Psoas muscle (tissue), 8 donors: ENCODE data around the gene ANTXR1. TPM values are rescaled to one million over a fixed set of nuclear protein-coding genes. Genes with fewer than 3 reads are reported as not detected.

Source experiments
- ATAC-seq, 4 donors: fragments of 200-7000 bp; cut with Tn5 transposase; one replicate each; pipeline ENCODE4 v1.9.1; 2020; ENCODE audit warnings: moderate library complexity in 3 of 4, mild to moderate bottlenecking in 2 of 4
- DNase-seq, 2 donors: peaks; one replicate each; pipeline ENCODE4 v3.0.0-alpha.2; 2020
- H3K27ac ChIP-seq: fragments of 200-600 bp; one replicate; pipeline ENCODE4 v1.8.0; 2022
- H3K27me3 ChIP-seq, 3 donors: fragments of 200-600 bp in 1 of 3; one replicate each; pipeline versions ENCODE4 v1.6.1 to v1.8.0; 2013 to 2022; ENCODE audit warnings: low read length in 2 of 3, mild to moderate bottlenecking in 2 of 3, moderate library complexity in 1 of 3; ENCODE audit not compliant: insufficient read depth in 3 of 3
- H3K36me3 ChIP-seq, 2 donors: fragments of 200-600 bp in 1 of 2; one replicate each; pipeline versions ENCODE4 v1.6.1 to v1.8.0; 2013 to 2022; ENCODE audit warnings: low read depth in 1 of 2, mild to moderate bottlenecking in 1 of 2, moderate library complexity in 1 of 2; ENCODE audit not compliant: insufficient read depth in 1 of 2
- H3K4me1 ChIP-seq: fragments of 200-600 bp; one replicate; pipeline ENCODE4 v1.8.0; 2022
- H3K4me3 ChIP-seq: fragments of 200-600 bp; one replicate; pipeline ENCODE4 v1.8.0; 2022; ENCODE audit warnings: mild to moderate bottlenecking
- H3K9me3 ChIP-seq: fragments of 200-600 bp; one replicate; pipeline ENCODE4 v1.8.0; 2022
- WGBS, 3 donors: extraction: QIAGEN DNeasy Blood & Tissue Kit; methylation state at CpG; one replicate each; pipeline versions ENCODE4 v1.1.6 to v1.1.7; 2013; 5-methylcytosine and 5-hydroxymethylcytosine counted together
- intact Hi-C, 2 donors: fragments of 100-400 bp; cut with DNase I; formaldehyde crosslinking; loops; one replicate each; pipeline versions ENCODE4 v1.11.0 to v1.14.2; 2022
- polyA plus RNA-seq, 3 donors: library from polyadenylated mRNA; stranded (reverse); fragments of 200-250 nt; gene quantifications; one replicate each; pipeline ENCODE4 v1.2.3, GENCODE V29; 2013
- total RNA-seq, 4 donors: library from RNA; stranded (reverse); fragmentation: NEBNext Ultra II Directional in 2 of 4; extraction: Animal tissue kit (Norgen Biotek cat#: 25700) in 2 of 4; gene quantifications; one replicate each; pipeline versions ENCODE4 v1.2.1 to v1.2.4, GENCODE V29; 2021 to 2023
- TF ChIP-seq, protein P1 (sequence below): fragments of 200-600 bp; IDR thresholded peaks from one replicate; pipeline ENCODE4 v1.8.0; 2022; ENCODE audit warnings: antibody characterized with exemption
- donor health status: healthy with polysubstance abuse.
- donor health status: DM: no; HTN: no; CAD: no; lungs with moderate emphysema.
- donor health status: Bipolar disorder and iron deficiency.
- donor health status: healthy.
- donor health status: DM: yes; HTN: yes; CAD: no.
- donor health status: DM: no; HTN: no; CAD: no.
- donor health status: DM: no; HTN: no; CAD: no.
- donor health status: DM: yes; HTN: yes; CAD: no.

ANTXR1 gene
- total and polyA plus RNA-seq, 7 donors, result 3.7 to 24.3 (median 10.9) TPM

DNA sequence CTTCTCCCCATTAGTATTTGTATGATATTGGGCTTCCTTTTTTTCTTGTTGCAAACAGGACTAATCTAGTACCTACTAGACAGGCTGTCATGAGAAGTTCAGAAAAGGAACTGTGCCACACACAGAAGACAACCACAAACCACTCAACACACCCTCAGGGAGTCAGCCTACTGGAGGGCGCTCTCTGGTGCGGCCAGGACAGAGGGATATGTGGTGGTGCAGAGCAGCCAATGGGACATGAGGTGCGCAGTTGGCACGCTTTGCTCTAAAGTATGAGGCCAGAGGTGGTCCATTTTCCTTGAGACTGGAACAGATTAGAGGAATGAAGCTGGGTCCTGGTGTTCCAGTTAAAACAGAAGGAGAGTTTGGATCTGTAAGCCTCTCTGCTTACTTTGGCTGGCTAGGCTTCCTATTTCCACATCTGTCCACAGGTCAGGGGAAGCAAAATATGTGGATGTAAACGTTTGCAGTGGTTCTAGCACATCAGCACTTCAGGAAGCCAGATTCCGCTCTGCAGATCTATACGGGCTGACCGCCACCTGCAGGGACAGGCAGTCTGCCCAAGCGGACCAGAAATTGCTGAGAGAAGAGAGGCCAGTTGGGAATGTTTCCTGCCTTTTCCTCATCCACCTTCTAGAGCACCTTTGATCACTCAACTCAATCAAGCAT is 260.0 kb downstream of the ANTXR1 start:
- DNase-seq (no peak), ATAC-seq (no peak)
- H3K9me3 ChIP-seq, result no peaks in the 10 kb centered on the region
- H3K4me3 ChIP-seq, result no peak overlapping the region
- no peaks in the 10 kb centered on the region for H3K4me1 ChIP-seq
- WGBS, 3 donors, result 76 to 78% (median 78%) methylated on average over 9 of the region's 9 CpGs
- TF ChIP-seq, protein P1, sequence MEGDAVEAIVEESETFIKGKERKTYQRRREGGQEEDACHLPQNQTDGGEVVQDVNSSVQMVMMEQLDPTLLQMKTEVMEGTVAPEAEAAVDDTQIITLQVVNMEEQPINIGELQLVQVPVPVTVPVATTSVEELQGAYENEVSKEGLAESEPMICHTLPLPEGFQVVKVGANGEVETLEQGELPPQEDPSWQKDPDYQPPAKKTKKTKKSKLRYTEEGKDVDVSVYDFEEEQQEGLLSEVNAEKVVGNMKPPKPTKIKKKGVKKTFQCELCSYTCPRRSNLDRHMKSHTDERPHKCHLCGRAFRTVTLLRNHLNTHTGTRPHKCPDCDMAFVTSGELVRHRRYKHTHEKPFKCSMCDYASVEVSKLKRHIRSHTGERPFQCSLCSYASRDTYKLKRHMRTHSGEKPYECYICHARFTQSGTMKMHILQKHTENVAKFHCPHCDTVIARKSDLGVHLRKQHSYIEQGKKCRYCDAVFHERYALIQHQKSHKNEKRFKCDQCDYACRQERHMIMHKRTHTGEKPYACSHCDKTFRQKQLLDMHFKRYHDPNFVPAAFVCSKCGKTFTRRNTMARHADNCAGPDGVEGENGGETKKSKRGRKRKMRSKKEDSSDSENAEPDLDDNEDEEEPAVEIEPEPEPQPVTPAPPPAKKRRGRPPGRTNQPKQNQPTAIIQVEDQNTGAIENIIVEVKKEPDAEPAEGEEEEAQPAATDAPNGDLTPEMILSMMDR, result no peak
- H3K36me3 ChIP-seq, result no peaks in the 10 kb centered on the region
- no peak overlapping the region for H3K27ac ChIP-seq
- H3K27me3 ChIP-seq, result peaks cover 0 to 11% (median 0%) of the 10 kb centered on the region in 3 donors
- intact Hi-C loops, result no loop called here

DNA sequence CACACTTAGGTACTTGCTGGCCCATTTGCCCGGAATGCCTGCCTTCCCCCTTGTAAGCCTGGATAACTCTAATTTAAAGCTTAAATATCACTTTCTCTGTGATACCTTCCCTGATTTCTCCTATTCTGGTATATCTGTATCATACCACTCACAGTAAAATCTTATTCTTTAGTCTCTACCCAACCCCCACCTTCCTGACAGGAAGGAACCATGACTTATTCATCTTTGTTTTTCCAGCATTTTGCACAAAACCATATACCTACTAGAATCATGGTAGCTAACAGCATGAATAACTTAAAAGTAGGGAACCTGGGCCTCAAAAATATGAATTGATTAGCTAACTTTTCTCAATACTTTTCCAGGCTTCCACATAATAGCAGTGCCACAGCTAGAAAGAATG is 262.5 kb downstream of the ANTXR1 start:
- DNase-seq, result no peak
- 93 to 97% (median 97%) methylated on average over 1 of the region's 1 CpG for WGBS, 3 donors
- TF ChIP-seq, protein P1, result no peak
- Histone ChIP-seq H3K4me3 (no peak overlapping the region), H3K9me3 (no peaks in the 10 kb centered on the region), H3K27me3 (peaks cover 0 to 11% (median 0%) of the 10 kb centered on the region in 3 donors), H3K4me1 (no peaks in the 10 kb centered on the region), H3K27ac (no peak overlapping the region), H3K36me3 (no peaks in the 10 kb centered on the region)
- intact Hi-C loops, result no loop called here
- ATAC-seq, result no peak

DNA sequence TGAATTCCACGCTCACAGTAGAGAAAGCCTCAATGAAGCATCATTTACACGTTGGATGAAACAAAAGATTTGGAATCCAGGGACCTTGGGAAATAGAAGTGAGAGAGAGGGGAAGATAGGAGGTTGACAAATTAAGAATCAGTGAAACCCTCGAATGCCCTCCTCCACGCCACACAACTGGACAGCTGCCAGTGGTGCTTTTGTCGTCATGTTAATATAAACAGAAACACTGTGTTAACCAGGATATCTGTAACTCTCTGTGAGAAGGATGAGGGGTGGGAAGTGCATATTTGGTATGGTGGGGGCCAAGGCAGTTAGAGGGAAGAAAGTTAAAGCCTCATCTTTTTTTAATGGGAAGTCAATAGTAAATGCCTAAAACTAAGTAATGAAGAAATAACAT is 265.4 kb downstream of the ANTXR1 start:
- WGBS, 3 donors, result 48 to 53% (median 50%) methylated on average over 5 of the region's 5 CpGs
- DNase-seq (no peak), ATAC-seq (no peak)
- Histone ChIP-seq H3K27ac (no peak overlapping the region), H3K4me1 (no peaks in the 10 kb centered on the region), H3K36me3 (no peaks in the 10 kb centered on the region), H3K4me3 (no peak overlapping the region), H3K27me3 (peaks cover 0 to 11% (median 0%) of the 10 kb centered on the region in 3 donors), H3K9me3 (no peaks in the 10 kb centered on the region)
- TF ChIP-seq, protein P1, result no peak
- intact Hi-C loops, result no loop called here

DNA sequence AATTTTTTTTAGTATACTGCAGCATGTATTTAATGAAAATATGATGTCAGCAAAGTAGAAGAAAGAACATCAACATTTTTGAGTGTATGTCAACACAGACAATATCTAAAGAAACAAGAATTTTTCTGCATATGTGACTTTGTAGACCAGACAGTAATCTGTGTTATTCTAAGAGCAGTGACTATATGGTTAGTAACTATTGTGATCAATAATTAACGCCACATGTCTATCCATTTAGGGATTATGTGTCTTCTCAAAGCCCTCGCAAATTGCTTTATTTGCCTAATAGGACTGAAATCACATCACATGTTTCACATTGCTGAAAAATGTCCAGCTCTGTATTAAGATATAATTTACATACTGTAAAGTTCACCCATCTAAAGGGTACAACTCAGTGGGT is 266.2 kb downstream of the ANTXR1 start:
- ATAC-seq, result no peak
- Histone ChIP-seq H3K4me3 (no peak overlapping the region), H3K9me3 (no peaks in the 10 kb centered on the region), H3K27me3 (peaks cover 0 to 11% (median 0%) of the 10 kb centered on the region in 3 donors), H3K27ac (no peak overlapping the region), H3K4me1 (no peaks in the 10 kb centered on the region), H3K36me3 (no peaks in the 10 kb centered on the region)
- TF ChIP-seq, protein P1, result no peak
- intact Hi-C loops, result no loop called here
- 93 to 96% (median 96%) methylated on average over 2 of the region's 2 CpGs for WGBS, 3 donors
- DNase-seq, result no peak
